Panc1 (cell line): ENCODE measurements around the gene TENT4B.

Experiments
- POLR2AphosphoS5 ChIP-seq: IDR thresholded peaks from 2 replicates; pipeline ENCODE4 v1.6.1; 2012; ENCODE audit warnings: mild to moderate bottlenecking, low read depth, low read length, moderate library complexity
- SIN3A ChIP-seq: IDR thresholded peaks from 2 replicates; pipeline ENCODE4 v1.6.1; 2012; ENCODE audit warnings: low read depth, mild to moderate bottlenecking, low read length, moderate library complexity, borderline replicate concordance; ENCODE audit not compliant: insufficient read depth
- TCF7L2 ChIP-seq: IDR thresholded peaks from 2 replicates; pipeline ENCODE4 v1.6.1; 2011; ENCODE audit warnings: mild to moderate bottlenecking, low read depth, low read length, inconsistent platforms
- TF ChIP-seq, protein P1 (sequence below): fragments of 450-650 bp; IDR thresholded peaks from 2 replicates; pipeline ENCODE4 v1.5.1; 2017; ENCODE audit warnings: mild to moderate bottlenecking
- TF ChIP-seq, protein P2 (sequence below), 2 experiments: IDR thresholded peaks; 2 replicates each; pipeline ENCODE4 v1.6.1; 2011 to 2012; ENCODE audit warnings: low read depth in 2 of 2, control low read depth in 1 of 2, low read length in 1 of 2, mild to moderate bottlenecking in 1 of 2, moderate library complexity in 1 of 2; ENCODE audit not compliant: insufficient read depth in 1 of 2

DNA sequence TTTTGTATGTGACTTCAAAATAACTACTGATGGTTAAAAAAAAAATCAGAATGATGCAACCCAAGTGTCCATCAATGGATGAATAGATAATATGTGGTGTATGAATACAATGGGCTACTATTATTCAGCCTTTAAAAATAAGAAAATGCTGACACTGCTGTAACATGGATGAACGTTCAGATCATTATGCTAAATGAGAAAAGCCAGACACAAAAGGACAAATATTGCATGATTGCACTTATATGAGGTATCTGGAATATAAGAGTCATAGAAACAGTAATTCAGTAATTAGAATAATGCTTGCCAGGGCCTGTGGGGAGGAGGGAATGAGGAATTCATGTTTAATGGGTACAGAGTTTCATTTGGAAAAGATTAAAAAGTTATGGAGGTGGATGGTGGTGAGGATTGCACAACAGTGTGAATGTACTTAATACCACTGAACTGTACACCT lies 25.4 kb downstream of the TENT4B start:
- TF ChIP-seq, protein P1, sequence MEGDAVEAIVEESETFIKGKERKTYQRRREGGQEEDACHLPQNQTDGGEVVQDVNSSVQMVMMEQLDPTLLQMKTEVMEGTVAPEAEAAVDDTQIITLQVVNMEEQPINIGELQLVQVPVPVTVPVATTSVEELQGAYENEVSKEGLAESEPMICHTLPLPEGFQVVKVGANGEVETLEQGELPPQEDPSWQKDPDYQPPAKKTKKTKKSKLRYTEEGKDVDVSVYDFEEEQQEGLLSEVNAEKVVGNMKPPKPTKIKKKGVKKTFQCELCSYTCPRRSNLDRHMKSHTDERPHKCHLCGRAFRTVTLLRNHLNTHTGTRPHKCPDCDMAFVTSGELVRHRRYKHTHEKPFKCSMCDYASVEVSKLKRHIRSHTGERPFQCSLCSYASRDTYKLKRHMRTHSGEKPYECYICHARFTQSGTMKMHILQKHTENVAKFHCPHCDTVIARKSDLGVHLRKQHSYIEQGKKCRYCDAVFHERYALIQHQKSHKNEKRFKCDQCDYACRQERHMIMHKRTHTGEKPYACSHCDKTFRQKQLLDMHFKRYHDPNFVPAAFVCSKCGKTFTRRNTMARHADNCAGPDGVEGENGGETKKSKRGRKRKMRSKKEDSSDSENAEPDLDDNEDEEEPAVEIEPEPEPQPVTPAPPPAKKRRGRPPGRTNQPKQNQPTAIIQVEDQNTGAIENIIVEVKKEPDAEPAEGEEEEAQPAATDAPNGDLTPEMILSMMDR, result no peak
- no peak for TF ChIP-seq POLR2AphosphoS5
- no peak for TF ChIP-seq TCF7L2
- no peak for TF ChIP-seq SIN3A
- TF ChIP-seq, protein P2, sequence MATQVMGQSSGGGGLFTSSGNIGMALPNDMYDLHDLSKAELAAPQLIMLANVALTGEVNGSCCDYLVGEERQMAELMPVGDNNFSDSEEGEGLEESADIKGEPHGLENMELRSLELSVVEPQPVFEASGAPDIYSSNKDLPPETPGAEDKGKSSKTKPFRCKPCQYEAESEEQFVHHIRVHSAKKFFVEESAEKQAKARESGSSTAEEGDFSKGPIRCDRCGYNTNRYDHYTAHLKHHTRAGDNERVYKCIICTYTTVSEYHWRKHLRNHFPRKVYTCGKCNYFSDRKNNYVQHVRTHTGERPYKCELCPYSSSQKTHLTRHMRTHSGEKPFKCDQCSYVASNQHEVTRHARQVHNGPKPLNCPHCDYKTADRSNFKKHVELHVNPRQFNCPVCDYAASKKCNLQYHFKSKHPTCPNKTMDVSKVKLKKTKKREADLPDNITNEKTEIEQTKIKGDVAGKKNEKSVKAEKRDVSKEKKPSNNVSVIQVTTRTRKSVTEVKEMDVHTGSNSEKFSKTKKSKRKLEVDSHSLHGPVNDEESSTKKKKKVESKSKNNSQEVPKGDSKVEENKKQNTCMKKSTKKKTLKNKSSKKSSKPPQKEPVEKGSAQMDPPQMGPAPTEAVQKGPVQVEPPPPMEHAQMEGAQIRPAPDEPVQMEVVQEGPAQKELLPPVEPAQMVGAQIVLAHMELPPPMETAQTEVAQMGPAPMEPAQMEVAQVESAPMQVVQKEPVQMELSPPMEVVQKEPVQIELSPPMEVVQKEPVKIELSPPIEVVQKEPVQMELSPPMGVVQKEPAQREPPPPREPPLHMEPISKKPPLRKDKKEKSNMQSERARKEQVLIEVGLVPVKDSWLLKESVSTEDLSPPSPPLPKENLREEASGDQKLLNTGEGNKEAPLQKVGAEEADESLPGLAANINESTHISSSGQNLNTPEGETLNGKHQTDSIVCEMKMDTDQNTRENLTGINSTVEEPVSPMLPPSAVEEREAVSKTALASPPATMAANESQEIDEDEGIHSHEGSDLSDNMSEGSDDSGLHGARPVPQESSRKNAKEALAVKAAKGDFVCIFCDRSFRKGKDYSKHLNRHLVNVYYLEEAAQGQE (IDR thresholded peaks at IDR 0.05; ENCODE audit: insufficient read depth in 1 of 2, low read depth in 2 of 2, low read length in 1 of 2), result no peak
